ENCODE results near the gene ARMC5.
"Not testable (repeated sequence)": the region's sequence is repeated elsewhere in the genome, so short reads cannot be mapped to it uniquely, and the experiment has no call there.

ARMC5 gene, protein sequence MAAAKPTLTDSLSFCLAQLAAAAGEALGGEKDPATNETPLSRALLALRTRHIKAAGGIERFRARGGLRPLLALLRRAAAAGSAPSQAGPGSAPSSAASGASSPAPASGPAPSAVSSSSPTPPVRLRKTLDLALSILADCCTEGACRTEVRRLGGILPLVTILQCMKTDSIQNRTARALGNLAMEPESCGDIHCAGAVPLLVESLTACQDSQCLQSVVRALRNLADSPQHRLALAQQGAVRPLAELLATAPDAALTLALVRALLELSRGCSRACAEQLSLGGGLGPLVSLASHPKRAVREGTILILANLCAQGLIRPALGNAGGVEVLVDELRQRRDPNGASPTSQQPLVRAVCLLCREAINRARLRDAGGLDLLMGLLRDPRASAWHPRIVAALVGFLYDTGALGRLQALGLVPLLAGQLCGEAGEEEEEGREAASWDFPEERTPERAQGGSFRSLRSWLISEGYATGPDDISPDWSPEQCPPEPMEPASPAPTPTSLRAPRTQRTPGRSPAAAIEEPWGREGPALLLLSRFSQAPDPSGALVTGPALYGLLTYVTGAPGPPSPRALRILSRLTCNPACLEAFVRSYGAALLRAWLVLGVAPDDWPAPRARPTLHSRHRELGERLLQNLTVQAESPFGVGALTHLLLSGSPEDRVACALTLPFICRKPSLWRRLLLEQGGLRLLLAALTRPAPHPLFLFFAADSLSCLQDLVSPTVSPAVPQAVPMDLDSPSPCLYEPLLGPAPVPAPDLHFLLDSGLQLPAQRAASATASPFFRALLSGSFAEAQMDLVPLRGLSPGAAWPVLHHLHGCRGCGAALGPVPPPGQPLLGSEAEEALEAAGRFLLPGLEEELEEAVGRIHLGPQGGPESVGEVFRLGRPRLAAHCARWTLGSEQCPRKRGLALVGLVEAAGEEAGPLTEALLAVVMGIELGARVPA

DNA sequence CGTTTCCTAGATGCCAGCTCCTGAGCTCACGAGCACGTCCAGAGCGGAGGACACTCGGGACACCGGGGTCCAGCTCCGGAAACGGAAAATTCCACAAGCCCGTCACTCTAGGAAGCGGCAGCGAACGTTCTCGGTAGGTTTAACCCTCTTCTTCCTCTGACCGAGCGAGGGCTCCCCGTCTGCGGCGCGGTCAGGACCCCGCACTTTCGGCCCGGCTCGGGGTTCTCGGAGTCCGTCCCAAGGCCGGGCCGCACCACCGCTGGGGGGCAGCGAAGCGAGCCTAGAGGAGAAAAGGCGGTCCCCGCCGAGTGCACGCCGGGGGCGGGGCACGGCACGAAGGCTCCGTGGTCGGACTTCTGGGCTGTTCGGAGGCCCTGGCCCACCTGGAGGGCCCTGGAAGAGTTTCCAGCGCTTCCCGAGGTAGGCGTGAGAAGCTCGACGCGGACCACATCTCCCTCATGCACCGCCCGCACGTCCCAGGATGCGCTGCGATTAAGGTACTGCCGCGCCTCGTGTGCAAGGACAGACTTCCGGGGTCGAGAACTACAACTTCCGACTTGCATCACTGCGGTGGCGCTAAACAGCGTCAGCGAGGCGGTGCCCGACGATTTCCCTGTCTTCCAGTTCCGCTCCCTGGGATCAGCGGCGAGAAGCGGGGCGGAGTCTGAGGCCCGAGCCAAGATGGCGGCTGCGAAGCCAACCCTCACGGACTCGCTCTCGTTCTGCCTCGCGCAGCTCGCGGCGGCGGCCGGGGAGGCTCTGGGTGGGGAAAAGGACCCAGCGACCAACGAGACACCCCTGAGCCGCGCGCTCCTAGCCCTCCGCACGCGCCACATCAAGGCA is at the start of gene ARMC5:
ARMC5 (plus strand) TSS at position 658 of the 843 bp plus-strand sequence; CDS start at position 682, 24 bp downstream.
- DNase-seq (ENCODE audit: low read depth): peak; percentile 92

DNA sequence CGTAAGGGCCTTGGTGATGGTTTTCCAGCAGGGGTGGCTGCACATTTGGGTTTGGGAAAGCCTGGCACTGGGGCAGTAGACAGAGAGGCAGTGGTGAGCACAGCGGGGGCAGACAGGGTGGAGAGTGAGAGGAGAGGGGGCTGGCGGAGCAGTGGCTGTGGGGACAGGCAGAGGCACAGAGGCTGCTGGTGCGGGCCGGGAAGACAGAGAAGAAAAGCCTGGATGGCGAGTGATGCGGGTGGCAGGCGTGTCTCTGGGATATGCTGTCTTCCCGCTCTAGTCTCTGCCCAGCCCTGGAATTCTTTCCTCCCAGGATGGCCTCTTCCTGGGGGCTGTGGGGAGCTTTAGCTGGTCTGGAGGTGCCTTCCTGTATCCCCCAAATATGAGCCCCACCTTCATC is 49.2 kb upstream of the ARMC5 start:
- no peak for DNase-seq (ENCODE audit: low read depth)

DNA sequence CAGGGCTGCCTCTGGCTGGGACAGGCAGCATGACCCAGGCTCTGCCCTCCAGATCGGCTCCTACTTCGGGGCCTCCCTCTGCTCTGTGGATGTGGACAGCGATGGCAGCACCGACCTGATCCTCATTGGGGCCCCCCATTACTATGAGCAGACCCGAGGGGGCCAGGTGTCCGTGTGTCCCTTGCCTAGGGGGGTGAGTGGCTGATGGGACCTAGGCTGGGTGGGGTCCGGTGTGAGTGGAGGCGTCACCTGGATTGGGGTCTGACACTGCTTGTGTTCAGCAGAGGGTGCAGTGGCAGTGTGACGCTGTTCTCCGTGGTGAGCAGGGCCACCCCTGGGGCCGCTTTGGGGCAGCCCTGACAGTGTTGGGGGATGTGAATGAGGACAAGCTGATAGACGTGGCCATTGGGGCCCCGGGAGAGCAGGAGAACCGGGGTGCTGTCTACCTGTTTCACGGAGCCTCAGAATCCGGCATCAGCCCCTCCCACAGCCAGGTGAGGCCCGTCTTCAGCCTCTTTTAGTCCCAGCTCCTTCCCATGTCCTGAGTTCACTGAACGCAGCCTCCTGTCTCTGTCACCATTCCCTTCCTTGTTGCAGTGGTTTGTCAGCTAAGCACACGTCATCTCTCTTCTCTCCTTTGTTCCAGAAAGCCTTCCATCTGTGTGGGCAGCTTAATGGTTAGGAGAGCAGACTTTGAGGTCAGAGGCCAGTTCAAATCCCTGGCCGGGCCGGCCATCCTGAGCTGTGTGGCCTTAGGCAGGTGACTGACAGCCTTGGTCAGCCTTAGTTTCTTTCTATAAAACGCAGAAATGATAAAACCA is 48.1 kb upstream of the ARMC5 start:
- no peak for DNase-seq (ENCODE audit: low read depth)

DNA sequence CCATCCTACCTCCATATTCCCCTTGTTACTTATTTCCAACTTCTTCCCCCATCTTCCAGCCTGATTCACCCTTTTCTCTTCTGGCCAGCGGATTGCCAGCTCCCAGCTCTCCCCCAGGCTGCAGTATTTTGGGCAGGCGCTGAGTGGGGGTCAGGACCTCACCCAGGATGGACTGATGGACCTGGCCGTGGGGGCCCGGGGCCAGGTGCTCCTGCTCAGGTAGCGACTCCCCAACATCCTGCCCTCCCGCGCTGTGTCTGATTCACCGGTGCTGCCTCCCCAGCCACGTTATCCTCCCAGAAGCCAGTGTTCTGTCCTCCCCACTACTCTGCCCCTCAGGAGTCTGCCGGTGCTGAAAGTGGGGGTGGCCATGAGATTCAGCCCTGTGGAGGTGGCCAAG is 46.6 kb upstream of the ARMC5 start:
- DNase-seq (ENCODE audit: low read depth): no peak

DNA sequence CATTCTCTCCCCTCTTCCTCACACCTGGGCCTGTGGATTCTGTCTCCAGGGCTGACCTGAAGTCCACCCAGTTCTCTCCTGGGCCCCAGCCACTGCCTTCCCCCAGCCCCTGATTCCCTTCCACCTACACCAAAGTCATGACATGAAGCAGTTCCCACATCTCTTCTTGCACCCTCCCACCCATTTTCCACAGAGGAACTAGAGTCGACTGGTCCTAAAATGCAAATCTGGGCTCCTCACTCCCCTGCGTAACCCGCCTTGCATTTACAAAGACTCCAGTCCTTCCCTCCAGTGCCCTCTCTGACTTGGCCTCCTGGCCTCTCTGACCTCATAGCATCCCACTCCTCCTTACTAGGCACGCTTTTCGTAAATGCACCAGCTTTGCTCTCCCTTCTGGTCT is 45.9 kb upstream of the ARMC5 start:
- DNase-seq (ENCODE audit: low read depth): no peak

DNA sequence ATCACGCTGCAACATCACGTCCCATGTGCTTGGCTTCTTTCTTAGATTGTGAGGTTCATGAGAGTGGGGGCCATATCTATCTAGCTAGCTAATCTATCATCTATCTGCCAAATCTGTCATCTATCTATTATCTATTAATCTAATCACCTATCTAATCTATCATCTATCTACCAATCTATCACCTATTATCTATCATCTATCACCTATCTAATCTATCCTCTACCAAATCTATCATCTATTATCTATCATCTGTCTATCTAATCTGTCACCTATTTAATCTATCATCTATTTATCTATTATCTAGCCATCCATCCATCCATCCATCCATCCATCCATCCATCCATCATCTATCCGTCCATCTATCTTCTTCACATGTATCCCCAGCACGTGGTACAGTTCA is 45.4 kb upstream of the ARMC5 start:
- DNase-seq (ENCODE audit: low read depth): no peak

DNA sequence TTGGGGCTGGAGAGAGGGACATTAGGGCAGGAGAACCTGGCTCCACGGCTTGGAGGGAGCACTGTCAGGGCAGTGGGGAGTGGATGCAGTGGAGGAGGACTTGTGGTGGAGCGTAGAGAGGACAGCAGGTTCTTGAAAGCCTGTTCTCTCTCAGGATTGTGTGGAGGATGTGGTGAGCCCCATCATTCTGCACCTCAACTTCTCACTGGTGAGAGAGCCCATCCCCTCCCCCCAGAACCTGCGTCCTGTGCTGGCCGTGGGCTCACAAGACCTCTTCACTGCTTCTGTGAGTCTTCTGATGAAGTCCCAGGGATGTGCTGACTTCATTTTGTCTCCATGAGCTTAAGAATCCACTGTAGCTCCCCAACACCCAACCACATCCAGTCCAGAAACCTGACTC is 44.6 kb upstream of the ARMC5 start:
- no peak for DNase-seq (ENCODE audit: low read depth)

GRCh38 chr16:31416371-31416770 is 42.9 kb upstream of the ARMC5 start:
- no peak for DNase-seq (ENCODE audit: low read depth)

DNA sequence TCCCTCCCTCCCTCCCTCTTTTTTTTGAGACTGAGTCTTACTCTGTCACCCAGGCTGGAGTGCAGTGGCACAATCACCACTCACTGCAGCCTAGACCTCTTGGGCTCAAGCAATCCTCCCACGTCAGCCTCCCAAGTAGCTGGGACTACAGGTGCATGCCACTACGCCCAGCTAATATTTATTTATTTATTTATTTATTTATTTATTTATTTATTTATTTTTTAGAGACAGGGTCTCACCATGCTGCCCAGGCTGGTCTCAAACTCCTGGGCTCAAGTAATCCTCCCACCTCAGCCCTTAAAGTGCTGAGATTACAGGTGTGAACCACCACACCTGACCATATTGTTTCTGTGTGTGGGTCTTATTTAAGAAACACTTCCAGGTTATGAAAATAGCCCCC is 42.3 kb upstream of the ARMC5 start:
- DNase-seq (ENCODE audit: low read depth): not testable (repeated sequence)

DNA sequence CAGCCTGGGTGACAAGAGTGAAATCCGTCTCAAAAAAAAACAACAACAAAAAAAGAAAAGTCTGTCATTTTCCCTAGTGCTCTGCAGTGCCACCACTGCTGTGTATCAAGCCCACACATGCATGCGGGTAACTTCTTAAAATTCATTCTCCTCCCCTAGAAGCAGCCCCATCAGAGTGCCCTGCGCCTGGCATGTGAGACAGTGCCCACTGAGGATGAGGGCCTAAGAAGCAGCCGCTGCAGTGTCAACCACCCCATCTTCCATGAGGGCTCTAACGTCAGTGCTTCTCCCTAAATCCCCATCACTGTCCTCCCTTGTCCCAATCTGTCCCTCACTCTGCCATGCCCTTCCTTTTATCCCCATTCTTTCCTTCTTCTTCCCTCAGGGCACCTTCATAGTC is 41.4 kb upstream of the ARMC5 start:
- DNase-seq (ENCODE audit: low read depth): no peak

- DNase-seq (ENCODE audit: low read depth): no peak
Measured at GRCh38 chr16:31420037-31420436, 39.3 kb upstream of the ARMC5 start.

GRCh38 chr16:31421587-31421986 is 37.7 kb upstream of the ARMC5 start:
- peak; percentile 65 for DNase-seq (ENCODE audit: low read depth)

DNA sequence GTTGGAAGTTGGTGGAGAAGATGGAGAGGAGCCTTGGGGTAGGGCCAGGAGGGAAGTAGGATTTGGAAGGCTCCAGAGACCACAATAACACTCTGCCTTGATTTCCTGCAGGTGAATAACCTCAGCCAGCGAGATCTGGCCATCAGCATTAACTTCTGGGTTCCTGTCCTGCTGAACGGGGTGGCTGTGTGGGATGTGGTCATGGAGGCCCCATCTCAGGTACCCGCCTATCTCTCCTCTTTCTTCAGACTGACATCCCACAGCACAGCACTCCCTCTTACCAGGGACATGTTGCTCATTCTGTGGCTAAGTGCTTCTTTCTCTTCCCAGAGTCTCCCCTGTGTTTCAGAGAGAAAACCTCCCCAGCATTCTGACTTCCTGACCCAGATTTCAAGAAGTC is 36.1 kb upstream of the ARMC5 start:
- DNase-seq (ENCODE audit: low read depth): no peak

- no peak for DNase-seq (ENCODE audit: low read depth)
Measured at GRCh38 chr16:31423801-31424200, 35.5 kb upstream of the ARMC5 start.

GRCh38 chr16:31427441-31428278 is 31.6 kb upstream of the ARMC5 start:
- DNase-seq (ENCODE audit: low read depth): peak; percentile 62

GRCh38 chr16:31428279-31428597 is 31.1 kb upstream of the ARMC5 start, which contains the start of gene COX6A2:
COX6A2 (minus strand) TSS chr16:31428360; CDS start chr16:31428325, 35 bp downstream.
- DNase-seq (ENCODE audit: low read depth): no peak

DNA sequence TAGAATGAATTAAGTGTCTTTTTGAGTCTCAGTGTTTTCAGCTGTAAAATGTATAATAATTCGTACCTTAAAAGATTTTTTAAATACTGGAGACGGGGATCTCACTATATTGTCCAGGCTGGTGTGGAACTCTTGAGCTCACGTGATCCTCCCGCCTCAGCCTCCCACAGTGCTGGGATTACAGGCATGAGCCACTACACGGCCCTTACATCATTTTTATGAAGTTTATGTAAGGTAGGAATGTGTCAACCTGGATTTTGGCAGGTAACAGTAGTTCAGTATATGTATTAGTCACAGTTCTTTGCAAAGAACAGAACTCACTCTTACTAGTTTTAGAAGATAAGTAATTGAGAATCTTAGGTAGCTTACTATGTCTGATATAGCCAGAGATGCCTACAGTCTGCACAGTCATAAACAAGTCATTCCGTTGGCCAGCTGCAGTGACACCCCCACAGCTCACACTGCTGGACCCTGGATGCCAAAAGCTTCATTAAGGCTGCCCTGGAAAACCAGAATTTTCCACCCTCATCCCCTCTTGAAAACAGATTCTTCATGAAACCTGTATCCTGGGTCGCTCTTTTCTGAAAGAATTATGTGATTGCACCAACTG is 30.6 kb upstream of the ARMC5 start:
- no peak for DNase-seq (ENCODE audit: low read depth)

DNA sequence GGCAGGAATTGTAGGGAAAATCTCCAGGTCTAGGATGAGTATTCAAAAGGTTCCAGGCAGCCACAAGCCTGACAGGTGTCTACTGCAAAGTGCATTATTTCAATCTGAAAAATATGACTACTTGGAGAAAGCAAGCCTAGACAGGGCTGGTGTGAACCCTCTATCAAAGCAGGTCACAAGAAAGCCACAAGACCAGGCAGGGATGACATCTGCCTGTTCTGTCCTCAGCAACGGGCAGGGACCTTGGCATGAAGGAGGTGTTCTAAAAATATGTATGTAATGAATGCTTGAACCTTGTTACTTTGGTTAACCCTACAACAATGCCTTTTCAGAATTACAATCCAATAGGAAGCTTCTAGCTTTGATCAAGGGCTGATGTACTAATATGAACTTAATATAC is 30.0 kb upstream of the ARMC5 start:
- no peak for DNase-seq (ENCODE audit: low read depth)

DNA sequence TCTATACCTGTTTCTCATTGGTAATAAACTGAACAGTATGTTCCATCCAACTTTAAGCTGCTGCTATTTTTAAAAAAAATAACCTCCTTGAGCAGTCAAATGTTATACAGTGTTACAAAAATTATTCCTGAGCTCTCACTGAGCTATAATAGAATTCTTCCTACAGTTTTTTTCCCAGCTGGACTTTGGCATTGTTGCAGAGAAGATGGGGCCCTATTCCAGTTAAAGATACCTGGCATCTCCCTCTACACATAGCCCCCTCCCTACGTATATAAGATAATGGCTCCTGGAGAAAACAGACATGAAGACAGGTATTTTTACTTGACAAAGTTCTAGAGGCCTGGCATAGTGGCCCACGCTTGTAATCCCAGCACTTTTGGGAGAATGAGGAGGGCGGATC is 29.5 kb upstream of the ARMC5 start:
- DNase-seq (ENCODE audit: low read depth): no peak
